ENCODE measurements around the gene FOLR2.
A peak's percentile ranks its signal among the peaks of the same experiment; 100 is the strongest.

FOLR2 gene

GRCh38 chr11:72223615-72224563, 7.3 kb downstream of the FOLR2 start:
- TF ChIP-seq CTCF (IDR thresholded peaks at IDR 0.05; ENCODE audit: control insufficient read depth, insufficient read depth, low read depth, low read length, missing control alignments): no peak
- peak overlapping the region; percentile 92 for H3K4me3 ChIP-seq (ENCODE audit: control insufficient read depth, low read depth, low read length)
- no peak for DNase-seq (ENCODE audit: low read depth)

- H3K4me3 ChIP-seq (ENCODE audit: control insufficient read depth, low read depth, low read length): peak within 1 kb of the TSS; percentile 92
- DNase-seq (ENCODE audit: low read depth): no peak
- TF ChIP-seq CTCF (IDR thresholded peaks at IDR 0.05; ENCODE audit: control insufficient read depth, insufficient read depth, low read depth, low read length, missing control alignments): no peak
Measured at GRCh38 chr11:72224564-72225410, 8.2 kb downstream of the FOLR2 start, which contains the start of gene INPPL1. Gene INPPL1, plus strand, starts transcription at chr11:72224767. Its CDS starts 218 bp downstream, at chr11:72224985.

GRCh38 chr11:72225411-72225951, 8.9 kb downstream of the FOLR2 start:
- no peak for TF ChIP-seq CTCF (IDR thresholded peaks at IDR 0.05; ENCODE audit: control insufficient read depth, insufficient read depth, low read depth, low read length, missing control alignments)
- H3K4me3 ChIP-seq (ENCODE audit: control insufficient read depth, low read depth, low read length): peak overlapping the region; percentile 92
- DNase-seq (ENCODE audit: low read depth): no peak

GRCh38 chr11:72226701-72227100, 10.1 kb downstream of the FOLR2 start:
- no peak overlapping the region for H3K4me3 ChIP-seq (ENCODE audit: control insufficient read depth, low read depth, low read length)
- no peak for TF ChIP-seq CTCF (IDR thresholded peaks at IDR 0.05; ENCODE audit: control insufficient read depth, insufficient read depth, low read depth, low read length, missing control alignments)
- no peak for DNase-seq (ENCODE audit: low read depth)

GRCh38 chr11:72227316-72228228, 11.0 kb downstream of the FOLR2 start:
- no peak for DNase-seq (ENCODE audit: low read depth)
- no peak overlapping the region for H3K4me3 ChIP-seq (ENCODE audit: control insufficient read depth, low read depth, low read length)
- no peak for TF ChIP-seq CTCF (IDR thresholded peaks at IDR 0.05; ENCODE audit: control insufficient read depth, insufficient read depth, low read depth, low read length, missing control alignments)

Measured in AG09309 (cell line).